K562 (cell line): Measurements from ENCODE around the gene MCM7. TPM values are rescaled to one million over a fixed set of nuclear protein-coding genes. Genes with fewer than 3 reads are reported as not detected.

Experiments used
- CBX1 ChIP-seq: sonication (generic); IDR thresholded peaks from 2 replicates; pipeline ENCODE4 v1.6.1; 2016; ENCODE audit warnings: antibody characterized with exemption, low read depth, mild to moderate bottlenecking
- GABPA ChIP-seq: fragments of 200-800 bp; sonication (Bioruptor generic); conservative IDR thresholded peaks from 2 replicates; pipeline ENCODE4 v1.6.1; 2016; ENCODE audit warnings: low read depth, missing genetic modification characterization, missing compliant biosample characterization
- HMGN3 ChIP-seq: IDR thresholded peaks from 2 replicates; pipeline ENCODE4 v1.6.1; 2011; ENCODE audit warnings: borderline replicate concordance, low read depth, mild to moderate bottlenecking, mixed read lengths, low read length; ENCODE audit not compliant: insufficient read length; ENCODE audit errors: extremely low read depth
- MXI1 ChIP-seq: IDR thresholded peaks from 2 replicates; pipeline ENCODE4 v1.6.1; 2011; ENCODE audit warnings: low read depth, mild to moderate bottlenecking, improper control_type of control experiment, low read length
- PBX2 ChIP-seq, 2 experiments: IDR thresholded peaks in 1 of 2; conservative IDR thresholded peaks in 1 of 2; 2 replicates each; pipeline ENCODE4 v1.6.1; 2016; ENCODE audit warnings: low read depth in 2 of 2, mild to moderate bottlenecking in 1 of 2, missing compliant biosample characterization in 1 of 2, missing genetic modification characterization in 1 of 2, moderate library complexity in 1 of 2
- PHB ChIP-seq: fragments of 250-450 bp; sonication (Bioruptor Pico); IDR thresholded peaks from 2 replicates; pipeline ENCODE4 v1.5.0; 2021
- SOX6 ChIP-seq: fragments of 450-650 bp; IDR thresholded peaks from 2 replicates; pipeline ENCODE4 v1.6.1; 2014; ENCODE audit warnings: mild to moderate bottlenecking
- SRF ChIP-seq, 2 experiments: fragments of 250-450, 450-650 bp in 1 of 2; sonication (Bioruptor Pico) in 1 of 2; sonication (generic) in 1 of 2; formaldehyde crosslinking; IDR thresholded peaks; 2 replicates each; pipeline versions ENCODE4 v1.5.0 to v1.5.1; 2020 to 2022; ENCODE audit warnings: mild to moderate bottlenecking in 1 of 2, missing genetic modification reagents in 1 of 2
- ZNF316 ChIP-seq: fragments of 450-650 bp; IDR thresholded peaks from 2 replicates; pipeline ENCODE4 v1.6.1; 2016
- polyA plus RNA-seq, 8 experiments: library from polyadenylated mRNA; depleted of rRNA in 4 of 8; stranded (reverse) in 5 of 8; unstranded in 3 of 8; fragments of >200 nt; fragmentation: Nextera tagmentation in 2 of 8; fragmentation: Illumina TruSeq in 1 of 8; extraction: Ambion mirVana in 2 of 8; extraction: Trizol in 1 of 8; gene quantifications; 2 replicates each; pipeline versions ENCODE4 v1.2.1 to v1.2.3, GENCODE V29; 2011 to 2014; ENCODE audit warnings: inconsistent platforms in 1 of 8, missing spikeins in 1 of 8
- total RNA-seq, 7 experiments: library from RNA; depleted of rRNA in 6 of 7; stranded (reverse); fragments of >200 nt in 6 of 7; fragmentation: Illumina TruSeq in 2 of 7; extraction: Trizol in 2 of 7; gene quantifications; 2 replicates each; pipeline versions ENCODE4 v1.2.1 to v1.2.3, GENCODE V29; 2011 to 2021; ENCODE audit warnings: low replicate concordance in 1 of 7
- TF ChIP-seq, protein P1 (sequence below): fragments of 450-650 bp; IDR thresholded peaks from 2 replicates; pipeline ENCODE4 v1.6.1; 2016; ENCODE audit warnings: mild to moderate bottlenecking, moderate library complexity
- TF ChIP-seq, protein P2 (sequence below): conservative IDR thresholded peaks from 2 replicates; pipeline ENCODE4 v1.6.1; 2011; ENCODE audit warnings: low read depth, mild to moderate bottlenecking, low read length; ENCODE audit not compliant: control insufficient read depth

The MCM7 gene
- total and polyA plus RNA-seq, 9 of the 15 experiments (the other 6 are each of a cell fraction or from before 2014, with no cell fraction given), result 329 to 856 (median 437) TPM

- TF ChIP-seq, protein P1, sequence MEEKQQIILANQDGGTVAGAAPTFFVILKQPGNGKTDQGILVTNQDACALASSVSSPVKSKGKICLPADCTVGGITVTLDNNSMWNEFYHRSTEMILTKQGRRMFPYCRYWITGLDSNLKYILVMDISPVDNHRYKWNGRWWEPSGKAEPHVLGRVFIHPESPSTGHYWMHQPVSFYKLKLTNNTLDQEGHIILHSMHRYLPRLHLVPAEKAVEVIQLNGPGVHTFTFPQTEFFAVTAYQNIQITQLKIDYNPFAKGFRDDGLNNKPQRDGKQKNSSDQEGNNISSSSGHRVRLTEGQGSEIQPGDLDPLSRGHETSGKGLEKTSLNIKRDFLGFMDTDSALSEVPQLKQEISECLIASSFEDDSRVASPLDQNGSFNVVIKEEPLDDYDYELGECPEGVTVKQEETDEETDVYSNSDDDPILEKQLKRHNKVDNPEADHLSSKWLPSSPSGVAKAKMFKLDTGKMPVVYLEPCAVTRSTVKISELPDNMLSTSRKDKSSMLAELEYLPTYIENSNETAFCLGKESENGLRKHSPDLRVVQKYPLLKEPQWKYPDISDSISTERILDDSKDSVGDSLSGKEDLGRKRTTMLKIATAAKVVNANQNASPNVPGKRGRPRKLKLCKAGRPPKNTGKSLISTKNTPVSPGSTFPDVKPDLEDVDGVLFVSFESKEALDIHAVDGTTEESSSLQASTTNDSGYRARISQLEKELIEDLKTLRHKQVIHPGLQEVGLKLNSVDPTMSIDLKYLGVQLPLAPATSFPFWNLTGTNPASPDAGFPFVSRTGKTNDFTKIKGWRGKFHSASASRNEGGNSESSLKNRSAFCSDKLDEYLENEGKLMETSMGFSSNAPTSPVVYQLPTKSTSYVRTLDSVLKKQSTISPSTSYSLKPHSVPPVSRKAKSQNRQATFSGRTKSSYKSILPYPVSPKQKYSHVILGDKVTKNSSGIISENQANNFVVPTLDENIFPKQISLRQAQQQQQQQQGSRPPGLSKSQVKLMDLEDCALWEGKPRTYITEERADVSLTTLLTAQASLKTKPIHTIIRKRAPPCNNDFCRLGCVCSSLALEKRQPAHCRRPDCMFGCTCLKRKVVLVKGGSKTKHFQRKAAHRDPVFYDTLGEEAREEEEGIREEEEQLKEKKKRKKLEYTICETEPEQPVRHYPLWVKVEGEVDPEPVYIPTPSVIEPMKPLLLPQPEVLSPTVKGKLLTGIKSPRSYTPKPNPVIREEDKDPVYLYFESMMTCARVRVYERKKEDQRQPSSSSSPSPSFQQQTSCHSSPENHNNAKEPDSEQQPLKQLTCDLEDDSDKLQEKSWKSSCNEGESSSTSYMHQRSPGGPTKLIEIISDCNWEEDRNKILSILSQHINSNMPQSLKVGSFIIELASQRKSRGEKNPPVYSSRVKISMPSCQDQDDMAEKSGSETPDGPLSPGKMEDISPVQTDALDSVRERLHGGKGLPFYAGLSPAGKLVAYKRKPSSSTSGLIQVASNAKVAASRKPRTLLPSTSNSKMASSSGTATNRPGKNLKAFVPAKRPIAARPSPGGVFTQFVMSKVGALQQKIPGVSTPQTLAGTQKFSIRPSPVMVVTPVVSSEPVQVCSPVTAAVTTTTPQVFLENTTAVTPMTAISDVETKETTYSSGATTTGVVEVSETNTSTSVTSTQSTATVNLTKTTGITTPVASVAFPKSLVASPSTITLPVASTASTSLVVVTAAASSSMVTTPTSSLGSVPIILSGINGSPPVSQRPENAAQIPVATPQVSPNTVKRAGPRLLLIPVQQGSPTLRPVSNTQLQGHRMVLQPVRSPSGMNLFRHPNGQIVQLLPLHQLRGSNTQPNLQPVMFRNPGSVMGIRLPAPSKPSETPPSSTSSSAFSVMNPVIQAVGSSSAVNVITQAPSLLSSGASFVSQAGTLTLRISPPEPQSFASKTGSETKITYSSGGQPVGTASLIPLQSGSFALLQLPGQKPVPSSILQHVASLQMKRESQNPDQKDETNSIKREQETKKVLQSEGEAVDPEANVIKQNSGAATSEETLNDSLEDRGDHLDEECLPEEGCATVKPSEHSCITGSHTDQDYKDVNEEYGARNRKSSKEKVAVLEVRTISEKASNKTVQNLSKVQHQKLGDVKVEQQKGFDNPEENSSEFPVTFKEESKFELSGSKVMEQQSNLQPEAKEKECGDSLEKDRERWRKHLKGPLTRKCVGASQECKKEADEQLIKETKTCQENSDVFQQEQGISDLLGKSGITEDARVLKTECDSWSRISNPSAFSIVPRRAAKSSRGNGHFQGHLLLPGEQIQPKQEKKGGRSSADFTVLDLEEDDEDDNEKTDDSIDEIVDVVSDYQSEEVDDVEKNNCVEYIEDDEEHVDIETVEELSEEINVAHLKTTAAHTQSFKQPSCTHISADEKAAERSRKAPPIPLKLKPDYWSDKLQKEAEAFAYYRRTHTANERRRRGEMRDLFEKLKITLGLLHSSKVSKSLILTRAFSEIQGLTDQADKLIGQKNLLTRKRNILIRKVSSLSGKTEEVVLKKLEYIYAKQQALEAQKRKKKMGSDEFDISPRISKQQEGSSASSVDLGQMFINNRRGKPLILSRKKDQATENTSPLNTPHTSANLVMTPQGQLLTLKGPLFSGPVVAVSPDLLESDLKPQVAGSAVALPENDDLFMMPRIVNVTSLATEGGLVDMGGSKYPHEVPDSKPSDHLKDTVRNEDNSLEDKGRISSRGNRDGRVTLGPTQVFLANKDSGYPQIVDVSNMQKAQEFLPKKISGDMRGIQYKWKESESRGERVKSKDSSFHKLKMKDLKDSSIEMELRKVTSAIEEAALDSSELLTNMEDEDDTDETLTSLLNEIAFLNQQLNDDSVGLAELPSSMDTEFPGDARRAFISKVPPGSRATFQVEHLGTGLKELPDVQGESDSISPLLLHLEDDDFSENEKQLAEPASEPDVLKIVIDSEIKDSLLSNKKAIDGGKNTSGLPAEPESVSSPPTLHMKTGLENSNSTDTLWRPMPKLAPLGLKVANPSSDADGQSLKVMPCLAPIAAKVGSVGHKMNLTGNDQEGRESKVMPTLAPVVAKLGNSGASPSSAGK, result peak; percentile 98
- TF ChIP-seq PHB (CRISPR knock-in tag), result 0 out of 2 replicates have a peak, but pooled peaks have one; percentile 57
- TF ChIP-seq GABPA (tag), result peak; percentile 99
- peak; percentile 86 for TF ChIP-seq CBX1
- peak; percentile 90 for TF ChIP-seq SOX6
- TF ChIP-seq PBX2 (CRISPR knock-in tag; IDR thresholded peaks at IDR 0.05; ENCODE audit: low read depth), result no peak; the same call in 1 of the 2 replicates
- TF ChIP-seq PBX2 (tag; conservative IDR thresholded peaks at IDR 0.05; ENCODE audit: low read depth), result peak; percentile 89
- peak; percentile 100 for TF ChIP-seq ZNF316
- TF ChIP-seq SRF (CRISPR knock-in tag; IDR thresholded peaks at IDR 0.05), result peak in 1 of 2 experiments; percentile 82; a peak in 2 of 4 replicates
- TF ChIP-seq HMGN3, result peak; percentile 99
- TF ChIP-seq MXI1, result peak; percentile 73; the same call in 1 of the 2 replicates
- TF ChIP-seq, protein P2, sequence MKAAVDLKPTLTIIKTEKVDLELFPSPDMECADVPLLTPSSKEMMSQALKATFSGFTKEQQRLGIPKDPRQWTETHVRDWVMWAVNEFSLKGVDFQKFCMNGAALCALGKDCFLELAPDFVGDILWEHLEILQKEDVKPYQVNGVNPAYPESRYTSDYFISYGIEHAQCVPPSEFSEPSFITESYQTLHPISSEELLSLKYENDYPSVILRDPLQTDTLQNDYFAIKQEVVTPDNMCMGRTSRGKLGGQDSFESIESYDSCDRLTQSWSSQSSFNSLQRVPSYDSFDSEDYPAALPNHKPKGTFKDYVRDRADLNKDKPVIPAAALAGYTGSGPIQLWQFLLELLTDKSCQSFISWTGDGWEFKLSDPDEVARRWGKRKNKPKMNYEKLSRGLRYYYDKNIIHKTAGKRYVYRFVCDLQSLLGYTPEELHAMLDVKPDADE, result peak; percentile 86; the same call in 1 of the 2 replicates
These were observed 19.6 kb downstream of the MCM7 start, which contains the start of gene ZNF3 (continued) for GRCh38 chr7:100081535-100082102.
